Suprapubic skin (tissue), 4 donors: ENCODE measurements around the gene TMEM63B. TPM values are rescaled to one million over a fixed set of nuclear protein-coding genes. Genes with fewer than 3 reads are reported as not detected.

Experiments
- DNase-seq, 2 donors: peaks; one replicate each; pipeline ENCODE4 v3.0.0-alpha.2; 2019; ENCODE audit warnings: low spot score in 2 of 2
- H3K27ac ChIP-seq: fragments of 200-600 bp; sonication (generic); one replicate; pipeline ENCODE4 v1.5.1; 2019
- H3K27me3 ChIP-seq: fragments of 200-600 bp; sonication (generic); one replicate; pipeline ENCODE4 v1.5.1; 2019
- H3K36me3 ChIP-seq: fragments of 200-600 bp; sonication (generic); one replicate; pipeline ENCODE4 v1.5.1; 2019
- H3K4me1 ChIP-seq: fragments of 200-600 bp; sonication (generic); one replicate; pipeline ENCODE4 v1.5.1; 2019
- H3K4me3 ChIP-seq: fragments of 200-600 bp; sonication (generic); one replicate; pipeline ENCODE4 v1.5.1; 2019; ENCODE audit warnings: mild to moderate bottlenecking
- H3K9me3 ChIP-seq: fragments of 200-600 bp; sonication (generic); one replicate; pipeline ENCODE4 v1.5.1; 2019
- CTCF ChIP-seq, 2 donors: fragments of 200-600 bp in 1 of 2; fragments of 450-650 bp in 1 of 2; sonication (generic) in 1 of 2; IDR thresholded peaks; one replicate each; pipeline ENCODE4 v1.5.1; 2016 to 2019; ENCODE audit warnings: antibody characterized with exemption in 2 of 2, mild to moderate bottlenecking in 1 of 2, moderate library complexity in 1 of 2
- EP300 ChIP-seq: sonication (generic); formaldehyde crosslinking; IDR thresholded peaks from one replicate; pipeline ENCODE4 v1.6.1; 2017; ENCODE audit warnings: antibody characterized with exemption
- POLR2A ChIP-seq, 2 donors: fragments of 450-650 bp; IDR thresholded peaks; one replicate each; pipeline ENCODE4 v1.6.1; 2017; ENCODE audit warnings: antibody characterized with exemption in 2 of 2, mild to moderate bottlenecking in 2 of 2, moderate library complexity in 2 of 2
- POLR2AphosphoS5 ChIP-seq, 3 donors: sonication (generic); formaldehyde crosslinking; IDR thresholded peaks; one replicate each; pipeline ENCODE4 v1.6.1; 2017; ENCODE audit warnings: antibody characterized with exemption in 3 of 3
- WGBS: methylation state at CpG from one replicate; pipeline ENCODE4 v1.1.5; 2018; 5-methylcytosine and 5-hydroxymethylcytosine counted together
- total RNA-seq, 4 donors: library from RNA; depleted of rRNA; stranded (reverse); fragments of >200 nt; gene quantifications; one replicate each; pipeline ENCODE4 v1.1.0, GENCODE V29; 2016

TMEM63B gene
- total RNA-seq, 4 donors from 2014 or later = 71.5 to 89.0 (median 84.5) TPM

DNA sequence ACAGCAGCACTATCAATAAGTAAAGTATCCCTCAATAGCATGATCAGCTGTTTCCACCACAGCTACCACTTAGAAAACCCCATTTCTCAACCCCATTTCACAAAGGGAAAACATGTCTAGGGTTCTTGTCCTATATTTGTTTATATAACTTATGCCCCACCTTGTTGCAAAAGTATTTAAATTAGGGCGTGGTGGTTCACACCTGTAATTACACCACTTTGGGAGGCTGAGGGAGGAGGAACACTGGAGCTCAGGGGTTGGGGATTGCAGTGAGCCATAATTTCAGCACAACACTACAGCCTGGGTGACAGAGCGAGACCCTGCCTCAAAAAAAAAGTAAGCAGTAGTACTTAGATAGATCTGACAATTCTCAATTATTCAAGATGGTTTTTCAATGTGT lies 3.8 kb upstream of the TMEM63B start:
- H3K4me1 ChIP-seq = peaks cover 62% of the 10 kb centered on the region
- no peaks in the 10 kb centered on the region for H3K9me3 ChIP-seq
- 85% methylated on average over 2 of the region's 2 CpGs for WGBS
- H3K4me3 ChIP-seq = no peak overlapping the region
- TF ChIP-seq POLR2AphosphoS5 (IDR thresholded peaks at IDR 0.05) = no peak
- TF ChIP-seq EP300 = no peak
- no peak for TF ChIP-seq CTCF (IDR thresholded peaks at IDR 0.05)
- no peak for TF ChIP-seq POLR2A (IDR thresholded peaks at IDR 0.05)
- no peak overlapping the region for H3K27ac ChIP-seq
- H3K27me3 ChIP-seq = no peaks in the 10 kb centered on the region
- H3K36me3 ChIP-seq = peaks cover 2% of the 10 kb centered on the region
- DNase-seq = no peak

- DNase-seq = peak in 1 of 2 donors; percentile 77
- TF ChIP-seq EP300 (no peak), POLR2A (IDR thresholded peaks at IDR 0.05) (no peak), CTCF (IDR thresholded peaks at IDR 0.05) (no peak), POLR2AphosphoS5 (IDR thresholded peaks at IDR 0.05) (peak in 1 of 3 donors; percentile 10)
- WGBS = 2% methylated on average over 24 of the region's 31 CpGs
Measured at GRCh38 chr6:44126320-44127149, 819 bp upstream of the TMEM63B start.

DNA sequence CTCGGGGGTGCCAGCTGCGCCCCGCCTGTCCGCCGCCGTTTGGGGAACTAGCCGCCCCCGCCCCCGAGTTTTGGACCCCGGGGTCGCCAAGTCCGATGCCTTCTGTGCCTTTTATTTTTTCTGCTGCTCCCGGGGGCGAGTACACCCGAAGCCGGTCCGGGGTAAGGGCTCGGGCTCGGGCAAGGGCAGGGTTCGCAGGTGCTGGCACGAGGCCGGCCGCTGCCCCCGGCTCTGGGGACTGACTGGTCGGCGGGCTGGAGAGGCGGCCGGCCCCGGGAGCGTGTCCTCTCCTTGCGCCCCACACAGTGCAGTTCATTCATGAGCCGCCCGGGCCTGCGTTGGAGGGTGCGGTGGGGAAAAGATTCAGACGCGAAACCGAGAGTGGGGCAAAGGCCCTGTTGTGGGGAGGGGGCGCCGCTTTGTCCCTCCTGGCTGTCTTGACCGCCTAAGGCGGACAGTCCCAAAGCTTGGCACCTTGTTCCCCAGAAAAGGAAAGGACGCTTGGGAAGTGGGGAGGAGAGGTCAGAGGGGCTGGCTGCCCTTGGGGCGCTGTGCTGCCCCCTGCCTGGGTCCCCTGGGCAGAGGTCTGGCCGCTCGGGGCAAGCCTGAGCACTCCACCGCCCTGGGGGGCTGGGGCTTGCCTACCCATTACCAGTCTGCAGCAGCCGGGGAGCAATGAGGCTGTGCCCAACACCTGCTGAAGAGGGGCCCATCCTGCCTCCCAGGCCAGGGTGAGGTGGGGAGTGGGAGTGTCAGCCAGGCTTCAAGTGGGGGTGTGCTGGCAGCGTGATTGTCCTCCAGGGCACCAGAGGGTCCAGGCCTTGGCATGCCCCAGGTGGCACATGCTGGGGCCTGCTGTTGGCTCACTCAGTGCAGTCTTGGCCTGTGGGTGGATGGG lies 915 bp downstream of the TMEM63B start:
- Histone ChIP-seq H3K27me3 (no peaks in the 10 kb centered on the region), H3K36me3 (no peaks in the 10 kb centered on the region), H3K4me3 (peak overlapping the region; percentile 75), H3K27ac (peak overlapping the region; percentile 93), H3K9me3 (no peaks in the 10 kb centered on the region), H3K4me1 (peaks cover 64% of the 10 kb centered on the region)
- peak in 1 of 2 donors; percentile 77 for DNase-seq
- WGBS = under 1% methylated on average over 24 of the region's 49 CpGs
- no peak for TF ChIP-seq EP300
- TF ChIP-seq POLR2A (IDR thresholded peaks at IDR 0.05) = no peak
- no peak for TF ChIP-seq POLR2AphosphoS5 (IDR thresholded peaks at IDR 0.05)
- peak in 1 of 2 donors; percentile 9 for TF ChIP-seq CTCF (IDR thresholded peaks at IDR 0.05)

More at GRCh38 chr6:44126320-44127149, 819 bp upstream of the TMEM63B start:
- no peaks in the 10 kb centered on the region for H3K27me3 ChIP-seq
- peak overlapping the region; percentile 93 for H3K27ac ChIP-seq
- H3K9me3 ChIP-seq = no peaks in the 10 kb centered on the region
- H3K36me3 ChIP-seq = no peaks in the 10 kb centered on the region
- peak overlapping the region; percentile 75 for H3K4me3 ChIP-seq
- peaks cover 57% of the 10 kb centered on the region for H3K4me1 ChIP-seq

GRCh38 chr6:44129841-44130322 lies 2.5 kb downstream of the TMEM63B start:
- H3K27ac ChIP-seq = no peak overlapping the region
- no peak overlapping the region for H3K4me3 ChIP-seq
- WGBS = 93% methylated on average over 2 of the region's 2 CpGs
- H3K27me3 ChIP-seq = no peaks in the 10 kb centered on the region
- H3K36me3 ChIP-seq = peaks cover 6% of the 10 kb centered on the region
- TF ChIP-seq POLR2AphosphoS5 (IDR thresholded peaks at IDR 0.05) (no peak), EP300 (no peak), POLR2A (IDR thresholded peaks at IDR 0.05) (no peak), CTCF (IDR thresholded peaks at IDR 0.05) (no peak)
- no peak for DNase-seq
- no peaks in the 10 kb centered on the region for H3K9me3 ChIP-seq
- H3K4me1 ChIP-seq = peaks cover 58% of the 10 kb centered on the region
